NCI-H2196 treated with DMSO at 0.1 percent for 48 hours (cell line): Measurements from ENCODE around the gene C16orf87.
A peak's percentile ranks its signal among the peaks of the same experiment; 100 is the strongest.
"Not testable (repeated sequence)": the region's sequence is repeated elsewhere in the genome, so short reads cannot be mapped to it uniquely, and the experiment has no call there.

Source experiments
- DNase-seq: peaks from one replicate; lab custom pipeline; 2025; ENCODE audit not compliant: unreplicated experiment; lab: John Stamatoyannopoulos, UW

C16orf87 gene, protein sequence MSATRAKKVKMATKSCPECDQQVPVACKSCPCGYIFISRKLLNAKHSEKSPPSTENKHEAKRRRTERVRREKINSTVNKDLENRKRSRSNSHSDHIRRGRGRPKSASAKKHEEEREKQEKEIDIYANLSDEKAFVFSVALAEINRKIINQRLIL

DNA sequence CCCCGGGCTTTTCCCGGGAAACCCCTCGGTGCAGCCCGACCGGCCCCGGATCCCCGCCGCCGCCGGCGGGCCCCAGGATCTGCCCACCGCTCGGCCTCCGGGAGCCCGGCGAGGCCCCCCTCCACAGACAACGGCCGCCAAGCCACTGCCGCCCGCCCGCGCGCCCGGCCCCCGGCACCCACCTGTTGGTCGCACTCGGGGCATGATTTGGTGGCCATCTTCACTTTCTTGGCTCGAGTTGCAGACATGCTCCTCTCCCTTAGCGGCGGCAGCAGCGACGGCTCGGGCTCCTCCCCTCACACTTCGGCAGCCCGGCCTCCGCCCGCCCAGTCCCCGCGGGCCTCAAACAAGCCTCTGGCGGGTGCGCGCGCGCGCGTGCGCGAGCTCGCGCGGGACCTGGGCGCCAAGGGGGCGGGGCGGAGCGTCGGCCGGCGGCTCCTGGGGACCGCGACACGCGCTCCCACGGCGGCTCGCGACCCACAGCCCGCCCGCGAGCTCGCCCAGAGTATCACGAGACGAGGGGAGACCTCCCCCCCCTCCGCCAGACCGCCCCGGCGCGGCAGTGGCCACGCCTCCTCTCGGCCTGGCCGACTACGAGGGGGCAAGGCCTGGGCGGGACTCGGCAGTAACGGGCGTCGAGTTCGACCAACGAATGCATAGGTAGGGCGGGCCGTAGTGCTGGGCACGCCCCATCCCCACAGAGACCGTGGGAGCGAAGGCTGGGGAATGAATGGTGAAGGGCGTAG is at the start of gene C16orf87:
Gene C16orf87, minus strand, starts transcription at position 279 of the 746 bp plus-strand sequence. Its CDS starts 31 bp downstream, at position 248.
- DNase-seq: peak; percentile 61

DNA sequence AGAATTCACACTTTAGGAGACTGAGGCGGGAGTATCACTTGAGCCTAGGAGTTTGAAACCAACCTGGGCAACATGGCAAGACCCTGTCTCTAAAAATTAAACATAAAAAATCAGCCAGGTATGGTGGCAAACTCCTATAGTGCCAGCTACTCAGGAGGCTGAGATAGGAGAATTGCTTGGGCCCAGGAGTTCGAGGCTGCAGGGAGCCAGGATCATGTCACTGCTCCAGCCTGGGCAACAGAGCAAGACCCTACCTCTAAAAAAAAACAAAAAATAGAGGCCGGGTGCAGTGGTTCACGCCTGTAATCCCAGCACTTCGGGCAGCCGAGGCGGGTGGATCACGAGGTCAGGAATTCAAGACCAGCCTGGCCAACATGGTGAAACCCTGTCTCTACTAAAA is 44.3 kb upstream of the C16orf87 start:
- DNase-seq: no peak

DNA sequence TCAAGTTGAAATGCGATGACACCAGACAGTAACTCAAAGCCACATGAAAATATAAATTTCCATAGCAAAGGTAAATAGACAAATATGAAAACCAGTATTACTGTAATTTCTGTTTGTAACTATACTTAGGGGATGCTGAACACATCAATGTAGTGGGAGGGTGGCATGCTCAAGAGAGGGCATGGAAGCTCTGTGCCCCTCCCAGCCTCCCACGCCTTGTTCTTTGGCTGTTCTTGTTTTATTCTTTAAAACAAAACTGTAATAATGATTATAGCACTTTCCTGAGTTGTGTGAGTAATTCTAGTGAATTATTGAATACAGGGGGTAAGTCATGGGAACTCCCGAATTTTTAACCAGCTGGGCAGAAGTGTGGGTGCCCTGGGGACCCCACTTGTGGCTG is 42.2 kb upstream of the C16orf87 start:
- DNase-seq: no peak

DNA sequence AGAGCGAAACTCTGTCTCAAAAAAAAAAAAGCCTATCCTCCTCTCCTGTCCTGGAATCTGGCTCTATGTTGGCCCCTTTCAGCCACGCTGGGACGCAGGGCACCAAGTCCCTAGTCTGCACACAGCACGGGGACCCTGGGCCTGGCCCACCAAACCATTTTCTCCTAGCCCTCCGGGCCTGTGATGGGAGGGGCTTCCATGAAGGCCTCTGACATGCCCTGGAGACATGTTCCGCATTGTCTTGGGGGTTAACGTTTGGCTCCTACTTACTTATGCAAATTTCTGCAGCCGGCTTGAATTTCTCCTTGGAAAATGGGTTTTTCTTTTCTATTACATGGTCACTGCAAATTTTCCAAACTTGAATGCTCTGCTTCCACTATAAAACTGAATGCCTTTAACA is 40.6 kb upstream of the C16orf87 start:
- no peak for DNase-seq

DNA sequence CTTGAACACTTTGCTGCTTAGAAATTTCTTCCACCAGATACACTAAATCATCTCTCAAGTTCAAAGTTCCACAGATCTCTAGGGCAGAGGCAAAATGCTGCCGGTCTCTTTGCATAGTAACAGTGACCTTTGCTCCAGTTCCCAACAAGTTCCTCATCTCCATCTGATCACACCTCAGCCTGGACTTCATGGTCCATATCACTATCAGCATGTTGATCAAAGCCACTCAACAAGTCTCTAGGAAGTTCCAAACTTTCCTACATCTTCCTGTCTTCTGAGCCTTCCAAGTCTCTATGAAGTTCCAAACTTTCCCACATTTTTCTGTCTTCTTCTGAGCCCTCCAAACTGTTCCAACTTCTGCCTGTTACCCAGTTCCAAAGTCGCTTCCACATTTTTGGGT is 37.9 kb upstream of the C16orf87 start:
- not testable (repeated sequence) for DNase-seq

DNA sequence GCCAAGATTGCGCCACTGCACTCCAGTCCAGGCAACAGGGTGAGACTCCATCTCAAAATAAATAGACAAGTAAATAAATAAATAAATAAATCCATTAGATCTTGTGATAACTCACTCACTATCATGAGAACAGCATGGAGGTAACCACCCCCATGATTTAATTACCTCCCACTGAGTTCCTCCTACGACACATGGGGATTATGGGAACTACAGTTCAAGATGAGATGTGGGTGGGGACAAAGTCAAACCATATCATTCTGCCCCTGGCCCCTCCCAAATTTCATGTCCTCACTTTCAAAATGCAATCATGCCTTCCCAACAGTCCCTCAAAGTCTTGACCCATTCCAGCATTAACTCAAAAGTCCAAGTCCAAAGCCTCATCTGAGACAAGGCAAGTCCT is 36.5 kb upstream of the C16orf87 start:
- DNase-seq: not testable (repeated sequence)

DNA sequence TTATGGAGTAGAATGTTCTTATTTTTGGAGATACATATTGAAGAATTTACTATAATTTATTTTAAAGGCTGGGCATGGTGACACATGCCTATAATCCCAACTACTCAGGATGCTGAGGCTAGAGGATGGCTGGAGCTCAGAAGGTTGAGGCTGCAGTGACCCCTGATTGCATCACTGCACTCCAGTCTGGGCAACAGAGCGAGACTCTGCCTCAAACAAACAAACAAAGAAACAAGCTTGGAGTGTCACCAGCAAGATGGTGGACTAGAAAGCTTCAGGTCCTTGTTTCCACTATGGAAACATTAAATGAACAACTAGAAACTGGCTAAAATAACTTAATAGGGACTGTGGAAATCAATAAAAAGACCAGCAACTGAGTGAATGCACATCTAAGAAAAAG is 35.3 kb upstream of the C16orf87 start:
- DNase-seq: no peak

DNA sequence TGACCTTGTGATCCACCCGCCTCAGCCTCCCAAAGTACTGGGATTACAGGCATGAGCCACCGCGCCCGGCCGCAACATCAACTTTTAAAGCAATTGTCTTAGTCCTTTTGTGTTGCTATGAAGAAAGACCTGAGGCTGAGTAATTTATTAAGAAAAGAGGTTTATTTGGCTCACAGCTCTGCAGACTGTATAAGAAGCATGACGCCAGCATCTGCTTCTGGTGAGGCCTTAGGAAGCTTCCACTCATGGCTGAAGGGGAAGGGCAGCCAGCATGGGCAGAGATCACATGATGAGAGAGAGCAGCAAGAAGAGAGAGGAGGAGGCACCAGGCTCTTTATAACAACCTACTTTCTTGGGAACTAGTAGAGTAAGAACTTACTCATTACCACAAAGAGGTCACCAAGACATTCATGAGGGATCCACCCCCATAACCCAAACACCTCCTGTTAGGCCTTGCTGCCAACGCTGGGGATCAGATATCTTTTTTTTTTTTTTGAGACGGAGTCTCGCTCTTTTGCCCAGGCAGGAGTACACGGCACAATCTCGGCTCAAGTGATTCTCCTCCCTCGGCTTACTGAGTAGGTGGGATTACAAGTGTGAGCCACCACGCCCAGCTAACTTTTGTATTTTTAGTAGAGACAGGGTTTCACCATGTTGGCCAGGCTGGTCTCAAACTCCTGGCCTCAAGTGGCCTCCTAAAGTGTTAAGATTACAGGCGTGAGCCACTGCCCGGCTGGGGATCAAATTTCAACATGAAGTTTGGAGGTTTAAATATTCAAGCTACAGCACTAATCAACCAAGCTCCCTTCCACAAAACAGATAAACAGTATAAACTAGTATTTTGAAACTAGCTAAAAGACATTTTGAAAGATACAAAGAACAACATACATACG is 31.8 kb upstream of the C16orf87 start:
- DNase-seq: no peak

DNA sequence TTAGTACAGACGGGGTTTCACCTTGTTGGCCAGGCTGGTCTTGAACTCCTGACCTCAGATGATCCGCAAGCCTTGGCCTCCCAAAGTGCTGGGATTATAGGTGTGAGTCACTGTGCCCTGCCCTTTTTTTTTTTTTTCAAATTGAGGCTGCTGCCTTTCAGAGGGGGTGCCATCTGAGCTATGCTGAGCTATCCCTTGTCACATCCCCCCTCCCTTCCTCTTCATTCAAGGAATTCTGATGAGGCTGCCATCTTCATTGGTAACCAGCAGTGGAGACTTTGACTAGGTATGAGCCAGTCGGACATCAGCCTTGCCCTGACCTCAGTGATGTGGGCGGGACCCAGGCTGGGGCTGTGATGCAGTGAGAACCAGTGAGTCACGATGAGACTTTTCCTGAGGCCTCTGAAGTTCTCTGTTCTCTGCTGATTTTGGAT is 28.8 kb upstream of the C16orf87 start:
- no peak for DNase-seq

DNA sequence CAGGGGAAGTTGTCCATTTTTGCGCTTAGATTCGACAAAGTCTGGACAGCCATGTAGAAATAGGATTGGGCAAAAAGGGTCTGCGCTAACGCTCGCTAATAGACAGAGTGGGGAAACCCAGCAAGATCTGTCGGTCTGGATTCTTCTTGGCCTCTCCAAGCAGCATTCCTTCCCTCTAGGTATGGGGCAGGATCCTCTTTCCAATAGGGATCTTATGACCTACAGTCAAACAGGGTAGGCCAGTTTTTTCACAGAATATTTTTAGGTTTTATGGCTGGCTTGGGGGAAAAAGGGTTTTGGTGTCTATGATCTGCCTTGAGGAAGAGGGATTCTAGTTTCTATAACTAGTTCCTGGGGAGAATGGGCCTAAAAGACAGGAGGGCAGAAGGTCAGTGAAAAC is 27.2 kb upstream of the C16orf87 start:
- no peak for DNase-seq

DNA sequence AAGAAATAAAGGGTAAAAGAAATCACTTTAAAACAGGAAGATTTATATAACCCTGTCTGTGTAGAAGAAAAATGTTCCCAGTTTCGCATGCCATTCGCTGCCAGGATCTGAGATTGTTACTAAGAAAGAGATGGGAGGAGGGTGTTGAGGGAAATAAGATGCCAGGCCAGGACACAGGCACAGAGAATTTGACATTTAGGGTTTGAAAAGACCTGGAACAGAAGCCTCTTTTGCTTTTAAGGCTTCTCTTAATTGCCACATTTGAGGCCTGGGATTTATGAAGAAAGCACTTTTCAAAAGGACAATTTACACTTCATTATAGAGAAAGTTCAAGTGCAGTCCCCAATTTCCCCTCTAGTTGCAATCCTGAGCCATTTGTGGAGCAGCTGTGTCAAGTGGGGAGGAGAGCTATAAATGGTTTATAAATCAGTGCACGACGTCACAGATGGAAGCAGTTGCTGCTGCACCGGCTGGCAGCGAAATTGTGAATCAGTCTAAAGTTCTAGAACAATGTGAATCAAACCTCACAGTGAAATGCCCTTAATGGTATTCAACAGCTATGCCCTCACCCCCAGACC is 26.5 kb upstream of the C16orf87 start:
- no peak for DNase-seq

DNA sequence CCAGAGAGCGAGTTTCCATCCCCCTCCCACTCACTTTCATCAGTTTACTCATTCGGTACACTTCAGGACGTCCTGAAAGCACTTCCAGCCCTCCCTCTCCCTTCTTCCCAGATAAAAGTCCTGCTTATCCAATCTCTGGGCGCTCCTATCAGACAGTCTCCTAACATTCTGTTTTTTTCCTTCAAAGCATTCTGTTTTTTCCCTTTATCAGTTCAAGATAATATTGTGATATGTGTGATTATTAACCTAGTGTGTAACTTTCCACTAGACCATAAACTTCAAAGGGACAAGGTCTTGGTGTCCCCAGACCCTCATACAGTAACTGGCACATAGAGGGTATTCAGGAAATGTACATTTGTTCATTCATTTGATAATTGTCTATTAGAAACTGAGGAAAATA is 24.4 kb upstream of the C16orf87 start:
- no peak for DNase-seq

DNA sequence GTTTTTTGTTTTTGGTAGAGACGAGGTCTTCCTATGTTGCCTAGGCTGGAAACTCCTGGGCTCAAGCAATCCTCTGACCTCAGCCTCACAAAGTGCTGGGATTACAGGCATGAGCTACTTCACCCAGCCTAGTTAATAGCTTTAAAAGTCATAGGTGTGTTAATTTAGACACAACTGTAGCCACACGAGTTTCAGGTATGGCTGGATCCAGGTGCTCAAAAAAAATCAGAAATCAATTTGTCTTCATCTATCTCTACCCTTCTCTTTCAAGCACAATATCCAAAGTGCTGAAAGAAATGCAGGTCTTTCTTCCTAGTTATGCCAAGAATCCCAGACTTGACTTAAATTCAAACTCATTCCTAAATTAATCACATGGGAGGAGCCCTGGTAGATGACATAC is 23.9 kb upstream of the C16orf87 start:
- no peak for DNase-seq

DNA sequence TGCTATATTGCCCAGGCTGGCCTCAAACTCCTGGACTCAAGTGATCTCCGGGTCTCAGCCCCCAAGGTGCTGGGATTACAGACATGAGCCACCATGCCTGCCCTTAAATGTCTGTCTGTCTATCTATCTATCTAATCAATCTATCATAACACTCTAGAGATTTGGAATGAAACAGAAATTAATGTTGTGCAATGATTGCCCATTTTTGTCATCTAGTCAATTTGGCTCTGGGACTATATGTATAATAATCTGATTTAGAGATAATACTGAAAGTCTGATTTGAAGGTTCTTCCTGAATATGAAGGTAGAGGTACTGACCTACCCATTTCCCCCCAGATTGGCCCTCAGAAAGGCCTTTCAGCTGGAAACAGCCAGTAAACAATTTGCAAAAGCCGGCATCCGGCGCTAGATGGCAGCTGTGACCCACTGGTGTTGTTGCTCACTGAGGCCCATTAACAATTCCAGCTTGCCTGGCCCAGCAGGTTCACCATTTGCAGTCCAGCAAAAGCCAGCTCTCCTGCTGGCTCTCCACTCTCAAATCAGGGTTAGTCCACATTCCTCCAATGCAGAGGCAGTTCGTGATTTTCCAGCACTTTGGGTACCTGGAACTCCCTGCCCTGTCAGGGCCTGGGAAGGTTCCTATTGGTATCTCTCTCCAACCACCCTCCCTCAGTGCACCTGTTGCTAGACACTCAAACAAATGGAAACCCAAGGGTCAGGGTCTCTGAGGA is 22.9 kb upstream of the C16orf87 start:
- peak; percentile 30 for DNase-seq

DNA sequence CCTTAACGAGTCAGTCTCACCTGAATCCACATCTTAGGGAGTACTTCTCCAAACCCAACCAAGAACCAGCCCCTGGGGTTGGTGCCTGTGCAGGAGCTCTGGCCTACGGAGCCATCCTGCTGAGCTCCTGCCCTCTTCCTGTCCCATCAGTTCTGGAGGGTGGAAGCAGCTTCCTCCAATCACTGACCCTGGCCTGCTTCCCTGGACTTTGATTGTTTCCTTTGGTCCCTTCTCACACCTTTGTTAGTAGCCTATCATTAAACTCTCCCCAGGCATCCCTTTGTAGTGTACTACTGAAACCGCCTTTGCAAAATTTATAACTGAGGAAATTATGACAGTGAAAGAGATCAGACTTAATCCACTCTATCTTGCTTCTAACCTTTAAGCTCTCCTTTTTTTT is 21.1 kb upstream of the C16orf87 start:
- no peak for DNase-seq

DNA sequence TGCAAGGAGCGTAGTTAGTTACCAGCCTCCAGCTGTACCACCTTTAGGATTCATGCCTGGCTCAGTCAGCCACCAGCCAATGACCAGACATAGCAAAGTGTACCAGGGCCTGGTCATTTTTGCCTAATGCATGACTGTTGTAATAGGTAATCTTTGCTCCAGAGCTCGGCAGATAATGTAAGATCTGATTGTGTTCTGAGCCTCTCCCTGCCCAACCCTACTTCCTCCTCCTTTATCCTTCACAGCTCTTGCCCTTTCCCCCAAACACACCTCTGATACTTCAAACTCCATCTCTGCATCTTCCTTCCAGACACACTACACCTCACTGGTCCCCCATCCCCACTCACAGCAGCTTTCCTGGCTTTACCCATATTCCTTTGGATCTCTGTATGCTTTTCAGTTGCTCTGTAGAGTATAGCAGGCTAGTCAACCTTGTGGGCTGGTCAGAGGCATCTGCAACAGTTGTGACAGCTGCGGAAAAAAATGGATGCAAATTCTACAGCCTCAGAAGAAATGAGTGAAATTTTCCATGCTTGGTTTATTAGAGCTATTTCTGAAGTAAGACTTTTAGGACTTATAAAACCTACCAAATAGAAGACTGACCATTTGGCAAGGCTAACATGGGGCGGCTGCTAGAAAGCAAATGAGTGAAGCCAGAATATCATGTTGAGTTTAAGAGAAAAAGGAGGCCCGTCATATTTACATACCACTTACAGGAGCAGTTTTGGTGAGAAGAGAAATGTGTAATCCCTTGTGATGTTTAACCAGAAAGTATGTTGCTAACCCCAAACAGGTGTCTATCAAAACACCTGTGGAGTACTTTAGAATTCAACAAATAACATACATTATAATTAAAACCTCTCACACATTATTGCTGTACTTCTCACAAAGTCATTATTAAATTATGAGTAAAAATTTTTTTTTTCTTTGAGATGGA is 19.9 kb upstream of the C16orf87 start:
- DNase-seq: no peak

DNA sequence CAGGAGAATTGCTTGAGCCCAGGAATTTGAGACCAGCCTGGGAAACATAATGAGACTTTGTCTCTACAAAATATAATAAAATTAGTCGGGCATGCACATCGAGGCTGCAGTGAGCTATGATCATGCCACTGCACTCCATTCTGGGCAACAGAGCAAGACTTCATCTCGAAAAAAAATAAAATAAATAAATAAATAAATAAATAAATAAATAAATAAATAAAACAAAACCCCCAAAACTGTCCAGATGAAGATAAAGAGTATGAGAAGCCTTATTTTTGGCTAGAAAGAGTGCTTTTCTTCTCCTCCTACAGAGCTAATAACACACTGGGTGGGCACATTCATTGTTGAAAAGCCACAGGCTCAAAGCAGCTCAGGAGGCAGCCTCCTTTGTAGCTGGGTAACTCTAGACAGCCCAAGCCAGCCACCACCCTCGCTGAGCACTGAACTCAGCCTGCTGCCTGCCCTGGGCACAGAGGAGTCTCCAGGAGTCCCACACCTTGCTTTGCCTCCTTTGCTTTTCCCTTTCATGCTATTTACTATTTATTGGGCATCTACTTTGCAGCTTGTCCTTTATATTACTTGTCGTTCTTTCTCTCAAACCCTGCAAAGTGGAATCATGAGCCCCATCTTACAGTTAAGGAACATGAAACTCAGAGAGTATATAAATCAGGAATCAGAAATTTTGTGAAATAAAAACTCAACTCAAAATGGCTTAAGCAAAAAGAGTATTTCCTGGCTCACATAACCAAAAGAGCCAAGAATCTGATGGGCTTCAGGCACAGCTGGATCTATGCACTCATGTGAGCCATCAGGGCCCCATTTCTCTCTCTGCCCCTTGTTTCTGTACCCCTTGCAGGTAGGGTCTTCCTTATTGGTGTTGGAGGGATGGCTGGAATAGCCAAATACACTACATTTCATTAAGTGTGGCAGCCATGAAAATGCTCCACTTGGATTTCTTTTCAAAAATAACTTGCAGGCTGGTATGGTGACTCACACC is 18.1 kb upstream of the C16orf87 start:
- no peak for DNase-seq

DNA sequence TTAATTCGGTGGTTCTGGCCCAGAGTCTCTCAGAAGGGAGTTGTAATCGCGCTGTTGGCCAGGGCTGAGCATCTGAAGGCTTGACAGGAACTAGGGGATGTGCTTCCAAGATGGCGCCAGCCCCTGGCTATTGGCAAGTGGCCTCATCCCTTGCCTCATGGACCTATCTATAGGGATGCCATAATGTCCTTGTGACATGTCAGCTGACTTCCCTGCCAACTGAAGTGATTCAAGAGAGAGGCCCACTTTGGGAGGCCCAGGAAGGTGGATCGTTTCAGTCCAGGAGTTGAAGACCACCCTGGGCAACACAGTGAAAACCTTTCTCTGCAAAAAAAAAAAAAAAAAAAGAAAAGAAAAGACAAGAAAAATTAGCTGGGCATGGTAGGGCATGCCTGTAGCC is 15.0 kb upstream of the C16orf87 start:
- no peak for DNase-seq

DNA sequence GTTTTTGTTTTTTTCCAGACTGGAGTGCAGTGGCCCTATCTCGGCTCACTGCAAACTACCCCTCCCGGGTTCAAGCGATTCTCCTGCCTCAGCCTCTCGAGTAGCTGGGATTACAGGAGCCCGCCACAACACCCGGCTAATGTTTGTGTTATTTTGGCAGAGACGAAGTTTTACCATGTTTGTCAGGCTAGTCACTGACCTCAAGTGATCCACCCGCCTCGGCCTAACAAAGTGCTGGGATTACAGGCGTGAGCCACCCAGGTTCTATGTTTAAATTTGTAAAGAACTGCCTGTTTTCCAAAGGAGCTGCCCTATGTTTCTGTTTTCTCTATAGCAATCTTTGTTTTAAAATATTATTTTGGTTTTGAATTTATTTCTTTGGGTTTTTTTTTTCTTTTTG is 13.8 kb upstream of the C16orf87 start:
- no peak for DNase-seq
